Stomach smooth muscle (tissue), 2 donors: ENCODE results near the gene PSMD13.

Experiments
- H3K27ac ChIP-seq: one replicate; pipeline ENCODE4 v1.7.0; 2013; ENCODE audit warnings: mild to moderate bottlenecking, low read length, inconsistent platforms
- H3K27me3 ChIP-seq, 2 donors: one replicate each; pipeline ENCODE4 v1.7.0; 2013; ENCODE audit warnings: low read length in 2 of 2; ENCODE audit not compliant: insufficient read depth in 2 of 2, control insufficient read depth in 1 of 2
- H3K36me3 ChIP-seq, 2 donors: one replicate each; pipeline ENCODE4 v1.7.0; 2013; ENCODE audit warnings: low read length in 2 of 2; ENCODE audit not compliant: control insufficient read depth in 2 of 2, insufficient read depth in 2 of 2
- H3K4me1 ChIP-seq: one replicate; pipeline ENCODE4 v1.7.0; 2013; ENCODE audit warnings: low read length; ENCODE audit not compliant: control insufficient read depth, insufficient read depth
- H3K4me3 ChIP-seq, 2 donors: one replicate each; pipeline ENCODE4 v1.7.0; 2013; ENCODE audit warnings: low read length in 2 of 2
- H3K9ac ChIP-seq, 2 donors: one replicate each; pipeline ENCODE4 v1.7.0; 2013; ENCODE audit warnings: low read length in 2 of 2, mild to moderate bottlenecking in 1 of 2
- H3K9me3 ChIP-seq, 2 donors: one replicate each; pipeline ENCODE4 v1.7.0; 2013; ENCODE audit warnings: low read length in 2 of 2; ENCODE audit not compliant: control insufficient read depth in 2 of 2
- donor health status: healthy.
- donor health status: Pancreatic carcinoma.

The PSMD13 gene

GRCh38 chr11:198236-198806, 38.5 kb upstream of the PSMD13 start:
- peaks cover 0 to 19% of the 10 kb centered on the region in 2 donors for H3K36me3 ChIP-seq
- no peak overlapping the region for H3K27ac ChIP-seq
- no peaks in the 10 kb centered on the region for H3K4me1 ChIP-seq
- no peaks in the 10 kb centered on the region for H3K27me3 ChIP-seq
- no peak overlapping the region for H3K4me3 ChIP-seq
- no peak overlapping the region for H3K9ac ChIP-seq
- no peaks in the 10 kb centered on the region for H3K9me3 ChIP-seq

- Histone ChIP-seq H3K4me3 (no peak overlapping the region), H3K36me3 (peaks cover 7 to 24% of the 10 kb centered on the region in 2 donors), H3K27ac (no peak overlapping the region)
Observed at GRCh38 chr11:199004-199581, 37.7 kb upstream of the PSMD13 start.

GRCh38 chr11:199782-200181, 37.0 kb upstream of the PSMD13 start:
- Histone ChIP-seq H3K9ac (no peak overlapping the region), H3K4me3 (no peak overlapping the region), H3K4me1 (peaks cover 10% of the 10 kb centered on the region), H3K36me3 (peaks cover 14 to 30% of the 10 kb centered on the region in 2 donors), H3K27ac (no peak overlapping the region), H3K9me3 (no peaks in the 10 kb centered on the region), H3K27me3 (no peaks in the 10 kb centered on the region)

More at GRCh38 chr11:199004-199581, 37.7 kb upstream of the PSMD13 start:
- Histone ChIP-seq H3K9ac (no peak overlapping the region), H3K27me3 (no peaks in the 10 kb centered on the region), H3K4me1 (peaks cover 3% of the 10 kb centered on the region), H3K9me3 (no peaks in the 10 kb centered on the region)

GRCh38 chr11:200224-201003, 36.4 kb upstream of the PSMD13 start:
- Histone ChIP-seq H3K4me1 (peaks cover 16% of the 10 kb centered on the region), H3K27me3 (no peaks in the 10 kb centered on the region), H3K27ac (no peak overlapping the region), H3K9ac (no peak overlapping the region), H3K36me3 (peaks cover 20 to 35% of the 10 kb centered on the region in 2 donors), H3K9me3 (no peaks in the 10 kb centered on the region), H3K4me3 (no peak overlapping the region)

- no peak overlapping the region for H3K4me3 ChIP-seq
- peaks cover 21 to 37% of the 10 kb centered on the region in 2 donors for H3K36me3 ChIP-seq
- no peak overlapping the region for H3K27ac ChIP-seq
- no peak overlapping the region for H3K9ac ChIP-seq
- no peaks in the 10 kb centered on the region for H3K9me3 ChIP-seq
- no peaks in the 10 kb centered on the region for H3K27me3 ChIP-seq
- peaks cover 30% of the 10 kb centered on the region for H3K4me1 ChIP-seq
Observed at GRCh38 chr11:201966-202365, 34.8 kb upstream of the PSMD13 start.

GRCh38 chr11:202490-202889, 34.3 kb upstream of the PSMD13 start:
- Histone ChIP-seq H3K4me1 (peaks cover 30% of the 10 kb centered on the region), H3K4me3 (no peak overlapping the region), H3K27ac (no peak overlapping the region), H3K36me3 (peaks cover 21 to 37% of the 10 kb centered on the region in 2 donors), H3K27me3 (no peaks in the 10 kb centered on the region), H3K9ac (no peak overlapping the region), H3K9me3 (no peaks in the 10 kb centered on the region)

- Histone ChIP-seq H3K27ac (no peak overlapping the region), H3K36me3 (peaks cover 21 to 37% of the 10 kb centered on the region in 2 donors), H3K27me3 (no peaks in the 10 kb centered on the region), H3K4me3 (no peak overlapping the region), H3K4me1 (peaks cover 35% of the 10 kb centered on the region), H3K9ac (no peak overlapping the region), H3K9me3 (no peaks in the 10 kb centered on the region)
Observed at GRCh38 chr11:203056-203944, 33.5 kb upstream of the PSMD13 start.

- Histone ChIP-seq H3K4me3 (no peak overlapping the region), H3K9ac (no peak overlapping the region), H3K9me3 (no peaks in the 10 kb centered on the region), H3K27ac (no peak overlapping the region), H3K27me3 (no peaks in the 10 kb centered on the region), H3K4me1 (peaks cover 37% of the 10 kb centered on the region), H3K36me3 (peaks cover 21 to 37% of the 10 kb centered on the region in 2 donors)
Observed at GRCh38 chr11:203945-204586, 32.7 kb upstream of the PSMD13 start.

GRCh38 chr11:204587-205109, 32.1 kb upstream of the PSMD13 start:
- Histone ChIP-seq H3K9me3 (no peaks in the 10 kb centered on the region), H3K4me1 (peaks cover 43% of the 10 kb centered on the region), H3K27me3 (no peaks in the 10 kb centered on the region), H3K36me3 (peaks cover 21 to 39% of the 10 kb centered on the region in 2 donors), H3K9ac (no peak overlapping the region), H3K4me3 (no peak overlapping the region), H3K27ac (no peak overlapping the region)
